GM18508 (cell line): ENCODE results near the gene ANTXR1.

Source experiments
- ATAC-seq: cut with Tn5 transposase; IDR thresholded peaks from one replicate; pipeline ENCODE4 v1.9.1; 2021; ENCODE audit warnings: moderate number of reproducible peaks; ENCODE audit not compliant: insufficient read depth, unreplicated experiment

ANTXR1 gene

DNA sequence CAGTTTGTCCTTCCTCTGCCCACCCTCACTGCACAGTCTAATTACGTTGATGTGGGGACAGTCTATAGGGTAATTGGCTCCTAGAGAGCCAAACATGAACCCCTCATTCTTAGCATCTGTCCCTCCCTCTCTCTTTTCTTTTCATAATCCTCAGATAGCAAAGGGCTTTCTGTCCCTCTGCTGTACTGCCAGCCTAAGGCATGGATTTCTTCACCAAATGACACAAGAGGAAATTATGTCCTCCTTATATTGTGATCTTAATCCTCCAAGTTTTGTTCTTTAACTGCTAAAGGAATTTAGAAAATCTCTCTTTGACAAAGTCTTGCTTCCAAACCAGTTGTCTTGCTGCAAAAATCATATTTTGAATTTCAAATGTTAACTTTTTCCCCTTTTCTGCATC is 18.5 kb downstream of the ANTXR1 start:
- ATAC-seq = no peak

DNA sequence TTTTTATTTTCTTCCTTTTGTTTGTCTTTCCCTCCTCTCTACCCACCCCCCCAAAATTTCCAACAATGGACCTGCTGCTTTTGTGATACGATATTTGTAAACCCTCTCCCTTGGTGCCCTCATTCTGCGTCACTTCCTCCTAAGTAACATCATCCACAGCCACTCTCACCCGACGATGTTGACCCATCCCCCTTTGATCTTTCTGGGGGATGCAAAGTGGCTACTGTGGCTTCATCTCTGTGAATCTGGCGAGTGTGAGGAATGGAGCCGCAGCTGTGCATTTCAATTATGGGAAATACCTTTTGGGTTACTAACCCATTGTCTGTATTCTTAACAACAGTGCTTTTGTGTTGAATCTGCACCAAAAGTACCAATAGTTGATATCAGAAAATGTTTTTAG is 19.4 kb downstream of the ANTXR1 start:
- ATAC-seq = no peak

DNA sequence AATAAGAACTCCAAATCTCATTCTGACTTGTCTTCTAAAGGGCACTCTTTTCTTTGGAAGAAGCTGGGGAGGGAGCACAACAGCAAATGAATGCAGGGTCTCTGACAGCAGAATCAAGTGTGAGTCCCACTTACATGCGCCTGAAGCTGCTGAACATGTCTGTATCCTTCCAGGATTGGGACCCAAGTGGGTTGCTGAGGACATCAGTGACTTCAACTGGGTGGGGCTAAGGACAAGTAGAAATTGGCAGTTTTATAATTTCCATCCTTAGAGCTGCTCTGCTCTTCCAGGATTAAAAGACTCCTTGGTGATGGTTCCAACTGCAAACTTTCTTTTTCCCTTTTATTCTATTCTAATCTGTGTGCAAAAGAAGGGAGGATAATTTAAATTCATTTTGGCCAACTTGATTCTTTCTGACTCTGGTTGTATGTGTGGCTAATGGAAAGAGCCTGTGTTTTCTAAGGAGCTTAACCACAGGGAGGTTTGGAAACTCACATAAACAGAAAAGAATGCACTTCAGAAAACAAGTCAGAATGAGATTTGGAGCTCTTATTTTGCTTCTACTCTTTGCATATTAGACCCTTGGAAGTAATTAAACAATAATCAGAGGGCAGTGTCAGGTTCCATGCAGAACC is 20.6 kb downstream of the ANTXR1 start:
- no peak for ATAC-seq

DNA sequence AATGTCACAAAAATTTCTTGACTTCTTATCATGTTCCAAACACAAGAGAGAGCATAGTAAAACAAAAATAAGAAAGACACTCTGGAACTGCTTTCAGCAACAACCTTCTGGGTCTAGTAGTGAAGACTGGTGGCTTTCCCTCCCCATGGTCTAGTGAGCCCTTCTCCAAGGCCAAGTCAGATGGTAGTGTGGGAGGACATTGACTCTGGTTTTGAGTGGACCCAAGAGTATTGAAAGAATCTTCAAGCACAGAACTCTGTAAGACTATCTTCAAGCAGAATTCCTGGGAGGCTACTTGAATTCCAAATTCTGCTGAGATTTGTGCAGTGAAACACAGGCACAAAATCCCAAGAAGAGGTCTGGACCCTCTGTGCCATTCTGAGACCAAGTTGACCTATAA is 21.1 kb downstream of the ANTXR1 start:
- no peak for ATAC-seq

DNA sequence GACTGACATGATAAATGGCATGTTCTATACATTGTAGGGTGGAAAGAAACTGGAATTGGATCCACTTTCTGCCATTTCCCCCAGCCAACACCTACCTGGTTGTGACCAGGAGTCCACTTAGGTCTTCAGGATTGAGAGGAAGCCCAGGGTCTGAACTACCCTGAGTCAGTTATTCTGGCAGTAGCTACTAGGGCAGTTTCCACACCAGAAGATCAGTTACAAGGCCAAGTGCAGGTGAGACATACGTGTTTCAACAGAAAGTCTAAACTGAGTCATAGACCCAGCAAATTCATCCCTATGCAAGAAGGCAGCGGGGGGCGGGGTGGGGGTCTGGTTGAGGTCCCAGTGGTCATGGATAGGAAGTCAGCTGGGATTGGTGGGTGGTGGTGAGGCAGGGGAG is 21.9 kb downstream of the ANTXR1 start:
- no peak for ATAC-seq

DNA sequence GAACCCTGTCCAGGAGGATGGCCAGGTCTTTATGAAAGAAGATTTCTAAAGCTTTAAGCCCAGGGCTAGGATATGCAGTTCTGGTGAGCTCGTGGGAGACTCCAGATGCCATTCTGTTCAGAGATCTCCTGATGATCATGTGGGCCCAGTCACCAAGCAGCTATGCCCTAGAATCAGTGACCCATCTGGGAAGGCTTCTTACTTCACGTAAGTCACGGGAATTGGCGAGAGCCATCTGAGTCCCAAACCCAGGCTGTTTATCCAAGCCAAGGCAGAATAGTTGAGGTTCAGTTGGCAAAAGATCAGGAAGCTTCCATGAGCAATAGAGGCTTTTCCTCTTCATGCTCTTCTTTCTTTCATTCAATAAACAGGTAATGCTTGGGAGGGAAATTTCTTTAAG is 23.9 kb downstream of the ANTXR1 start:
- no peak for ATAC-seq

DNA sequence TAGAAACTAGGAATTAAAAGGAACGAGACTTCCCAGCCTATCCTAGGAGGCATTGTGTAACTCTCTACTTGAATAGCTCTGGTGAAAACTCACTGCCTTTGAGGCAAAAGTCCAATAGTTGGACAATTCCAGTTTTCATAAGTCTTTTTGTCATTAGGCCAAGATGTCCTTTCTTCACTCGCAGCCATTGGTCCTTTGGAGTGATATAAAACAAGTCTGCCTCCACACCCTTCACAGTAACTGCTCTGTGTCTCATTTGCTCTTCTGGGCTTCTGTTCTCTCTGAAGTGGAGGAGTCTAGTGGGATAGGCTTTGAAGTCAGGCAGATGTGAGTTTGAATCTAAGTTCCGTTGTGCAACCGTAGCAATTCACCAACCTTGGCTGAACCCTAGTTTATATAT is 28.2 kb downstream of the ANTXR1 start:
- no peak for ATAC-seq

DNA sequence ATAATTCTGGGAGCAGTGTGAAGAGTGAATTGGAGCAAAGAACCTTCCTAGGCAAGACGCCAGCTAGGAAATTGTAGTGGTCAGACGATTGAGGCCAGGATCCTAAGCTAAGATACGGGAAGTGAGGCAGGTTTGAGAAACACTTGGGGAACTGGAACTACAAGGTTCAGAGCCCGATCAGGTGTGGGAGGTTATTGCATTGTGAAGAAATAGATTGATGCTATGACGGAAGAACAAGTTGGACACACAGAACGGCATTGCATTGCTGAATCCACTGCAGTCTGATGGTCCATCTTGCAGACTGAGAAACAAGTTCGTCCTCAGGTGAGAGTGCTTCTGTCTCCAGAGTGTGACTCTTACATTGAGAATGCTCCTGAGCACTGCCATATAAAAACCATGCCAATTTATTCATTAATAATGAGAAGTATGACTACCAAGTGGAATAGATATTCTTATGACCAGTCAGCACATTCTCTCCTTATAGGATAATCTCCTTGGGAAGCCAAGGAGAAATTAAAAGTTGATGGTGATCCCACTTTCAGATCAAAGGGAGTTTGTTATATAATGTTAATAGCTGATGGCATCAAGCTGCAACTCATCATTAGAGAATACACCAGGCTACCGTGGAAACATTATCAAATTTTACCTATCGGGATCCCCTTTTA is 30.9 kb downstream of the ANTXR1 start:
- ATAC-seq = no peak

DNA sequence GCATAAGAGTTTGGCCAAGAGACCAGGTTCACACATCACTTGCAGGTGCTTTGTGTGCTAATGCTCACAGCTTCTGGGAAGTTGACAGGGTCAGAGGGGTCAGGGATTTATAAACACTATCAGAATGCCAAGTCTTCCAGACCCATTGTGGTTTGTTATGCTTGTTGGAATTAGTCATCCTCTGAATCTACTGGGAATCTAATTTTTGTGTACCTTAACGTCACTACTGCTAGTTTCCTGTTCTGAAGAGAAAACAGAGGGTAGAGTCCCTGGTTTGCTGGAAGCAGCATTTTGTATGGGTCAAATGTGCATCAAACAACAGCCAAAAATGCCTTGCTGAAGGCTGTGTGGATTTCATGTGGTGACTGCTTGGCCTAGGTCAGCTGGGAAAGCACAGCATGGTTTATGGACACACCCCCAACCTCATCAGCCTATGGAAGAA is 33.3 kb downstream of the ANTXR1 start:
- no peak for ATAC-seq

DNA sequence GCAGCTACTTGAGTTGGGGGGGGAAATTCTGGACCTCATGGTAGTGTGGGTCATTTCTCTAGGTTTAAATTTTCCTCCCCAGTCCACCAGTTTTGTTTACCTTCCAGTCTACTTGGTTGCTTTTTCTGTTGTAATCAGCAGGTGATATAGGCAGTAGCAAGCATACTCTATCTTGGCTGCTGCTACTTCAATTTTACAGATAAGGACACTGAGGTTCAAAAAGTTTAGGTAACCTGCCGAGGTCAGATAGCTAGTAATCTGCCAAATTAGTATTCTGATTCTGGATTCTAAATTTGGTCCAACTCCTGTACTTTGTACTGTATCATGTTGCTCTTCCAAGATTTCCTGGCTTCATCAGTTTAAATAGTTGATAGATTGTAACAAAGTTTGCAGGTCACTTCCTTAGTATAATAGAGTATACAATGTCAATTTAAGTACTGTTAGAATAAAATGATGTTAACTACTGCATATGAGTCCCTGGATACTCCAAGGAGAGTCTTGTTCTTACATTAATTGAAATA is 34.7 kb downstream of the ANTXR1 start:
- no peak for ATAC-seq

DNA sequence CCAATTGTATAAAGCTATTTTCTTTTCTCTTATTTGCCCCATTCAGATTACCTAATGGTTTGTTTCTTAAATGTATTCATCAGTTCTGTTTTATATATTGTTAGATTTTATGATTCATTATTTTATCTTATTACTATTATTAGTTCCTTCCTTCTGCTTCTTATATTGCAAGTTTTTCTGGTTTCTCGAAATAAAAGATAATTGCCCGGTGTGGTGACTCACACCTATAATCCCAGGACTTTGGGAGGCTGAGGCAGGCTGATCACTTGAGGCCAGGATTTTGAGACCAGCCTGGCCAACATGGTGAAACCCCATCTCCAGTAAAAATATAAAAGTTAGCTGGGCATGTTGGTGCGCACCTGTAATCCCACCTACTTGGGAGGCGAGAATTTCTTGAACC is 37.8 kb downstream of the ANTXR1 start:
- no peak for ATAC-seq

DNA sequence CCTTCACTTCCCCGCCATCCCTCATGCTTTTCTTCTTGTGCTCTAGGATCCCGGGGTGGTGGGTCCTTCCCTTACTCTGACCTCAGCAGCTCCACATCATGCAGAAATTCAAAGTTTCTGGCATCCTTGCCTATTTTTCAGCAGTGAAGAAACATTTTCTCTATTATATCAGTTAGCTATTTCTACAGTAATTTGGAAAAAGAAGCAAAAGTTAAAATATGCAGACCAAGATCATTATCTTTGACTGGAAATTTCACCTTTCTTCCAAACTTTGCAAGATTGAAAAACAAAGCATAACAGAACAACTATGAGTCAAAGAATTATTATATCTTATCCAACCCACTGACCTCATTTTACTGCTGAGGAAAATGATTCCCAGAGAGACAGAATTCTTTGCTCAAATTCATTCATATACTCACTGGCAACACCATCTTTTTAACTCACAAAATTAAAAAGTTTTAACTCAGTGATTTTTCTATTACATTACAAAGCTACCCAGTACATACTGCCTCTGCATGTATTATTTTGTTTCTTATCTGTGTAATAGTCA is 40.5 kb downstream of the ANTXR1 start:
- no peak for ATAC-seq

DNA sequence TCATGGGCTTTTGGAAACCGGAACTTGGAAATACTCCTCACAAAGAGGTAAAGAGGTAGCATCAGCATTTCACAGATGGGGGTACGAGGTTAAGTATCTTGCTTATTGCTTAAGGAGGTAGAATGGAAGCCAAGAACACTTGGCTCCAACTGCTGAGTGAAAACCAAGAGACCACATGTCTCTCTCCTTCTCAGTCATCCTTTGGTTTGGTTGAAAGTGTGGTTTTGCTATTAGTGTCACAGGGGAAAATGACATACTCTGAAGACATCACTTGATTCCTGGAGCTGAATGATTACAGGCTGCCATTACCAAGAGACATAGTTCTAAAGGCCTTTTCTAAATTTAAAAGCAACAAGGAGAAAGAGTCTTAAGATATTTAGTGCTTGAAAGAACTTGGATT is 41.5 kb downstream of the ANTXR1 start:
- peak; percentile 68 for ATAC-seq

DNA sequence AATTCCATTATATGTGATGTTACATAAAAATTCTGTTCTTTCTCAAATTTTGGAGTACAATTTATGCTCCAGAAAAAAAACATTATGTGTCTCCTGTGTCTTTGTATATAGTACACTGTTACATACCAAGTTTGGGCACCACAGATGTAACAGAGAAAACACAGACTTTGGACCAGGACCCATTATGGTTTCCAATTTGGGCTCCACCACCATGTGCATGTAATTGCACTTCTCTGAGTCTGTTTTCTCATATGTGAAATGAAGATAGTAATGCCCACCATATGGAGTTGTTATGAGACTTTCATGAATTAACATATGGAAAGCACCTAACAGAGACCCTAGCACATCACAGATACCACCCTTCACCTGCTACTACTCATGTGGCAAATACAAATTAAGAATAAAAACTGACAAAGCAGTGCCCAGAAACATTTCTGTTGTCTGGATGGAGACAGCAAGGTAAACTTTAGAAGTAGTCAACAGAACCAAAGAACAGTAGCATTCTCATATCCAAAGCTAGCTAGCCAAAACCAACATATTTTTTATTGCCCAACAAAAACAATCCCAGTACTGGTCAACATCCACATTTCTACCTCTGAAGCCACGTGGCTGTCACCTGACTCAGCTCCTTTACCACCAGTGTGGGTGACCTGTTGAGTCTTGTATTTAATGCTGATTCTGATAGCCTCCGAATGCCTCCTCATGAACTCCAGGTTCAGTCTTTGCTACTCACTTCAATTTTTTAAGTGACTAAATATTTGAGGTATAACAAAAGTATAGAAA is 42.9 kb downstream of the ANTXR1 start:
- ATAC-seq = no peak

DNA sequence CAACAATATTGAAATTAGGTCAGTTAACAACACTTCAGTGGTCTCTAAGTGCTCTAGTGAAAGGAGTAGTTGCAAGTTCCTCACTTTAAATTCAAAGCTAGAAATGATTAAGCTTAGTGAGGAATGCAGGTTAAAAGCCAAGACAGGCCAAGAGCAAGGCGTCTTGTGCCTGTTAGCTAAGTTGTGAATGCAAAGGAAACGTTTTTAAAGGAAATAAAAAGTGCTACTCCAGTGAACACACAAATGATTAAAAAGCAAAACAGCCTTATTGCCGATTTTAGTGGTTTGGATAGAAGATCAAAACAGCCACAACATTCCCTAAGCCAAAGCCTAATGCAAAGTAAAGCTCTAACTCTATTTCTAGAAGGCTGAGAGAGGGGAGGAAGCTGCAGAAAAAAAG is 44.7 kb downstream of the ANTXR1 start:
- ATAC-seq = no peak

DNA sequence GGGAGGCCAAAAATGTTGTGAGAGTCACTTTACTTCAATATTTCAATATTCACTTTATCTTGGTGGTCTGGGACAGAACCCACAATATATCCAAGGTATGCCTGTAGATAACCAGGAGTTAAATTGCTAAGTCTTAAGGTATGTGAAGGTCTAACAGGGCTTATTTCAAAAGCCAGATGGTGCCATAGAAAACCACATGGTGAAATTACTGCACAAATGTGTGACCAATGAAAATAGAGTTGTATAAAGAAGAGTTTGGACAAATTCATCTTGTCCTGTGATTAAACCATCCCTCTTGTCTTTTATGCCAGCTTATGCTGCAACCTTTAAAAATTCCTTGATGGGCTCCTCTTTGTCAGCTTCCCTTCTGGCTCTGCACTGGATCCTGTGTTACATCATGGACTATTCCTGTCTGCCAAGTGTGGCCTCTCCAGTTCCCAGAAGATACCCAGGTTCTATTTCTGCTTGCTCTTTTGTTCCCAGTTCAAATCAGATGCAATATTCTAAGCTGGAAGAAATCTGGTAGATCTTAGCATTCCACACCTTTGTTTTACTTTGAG is 46.8 kb downstream of the ANTXR1 start:
- no peak for ATAC-seq

DNA sequence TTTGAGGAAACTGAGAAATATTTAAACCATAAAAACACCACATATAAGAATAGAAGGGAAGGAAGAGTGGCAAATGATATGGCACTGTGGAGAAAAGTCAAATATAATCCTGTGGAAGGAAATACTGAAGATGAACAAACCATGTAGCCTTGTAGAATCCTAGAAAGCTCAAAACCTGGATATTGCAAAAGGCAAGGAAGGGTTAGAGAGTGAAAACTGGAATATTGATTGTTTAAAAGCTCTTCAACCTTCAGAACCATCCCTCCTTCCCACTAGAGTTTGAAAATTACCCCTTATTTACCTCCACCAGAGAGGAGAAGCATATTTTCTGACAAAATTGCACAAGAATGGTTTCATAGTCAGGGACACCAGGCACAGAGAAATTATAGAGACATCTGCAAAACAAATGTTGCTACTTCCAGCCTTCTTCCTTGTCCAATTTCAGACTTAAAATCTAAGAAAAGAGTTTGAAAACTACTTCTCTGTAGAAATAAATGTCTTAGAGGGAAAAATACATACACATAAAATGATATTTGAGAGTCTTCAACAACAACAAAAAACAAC is 48.0 kb downstream of the ANTXR1 start:
- ATAC-seq = no peak

DNA sequence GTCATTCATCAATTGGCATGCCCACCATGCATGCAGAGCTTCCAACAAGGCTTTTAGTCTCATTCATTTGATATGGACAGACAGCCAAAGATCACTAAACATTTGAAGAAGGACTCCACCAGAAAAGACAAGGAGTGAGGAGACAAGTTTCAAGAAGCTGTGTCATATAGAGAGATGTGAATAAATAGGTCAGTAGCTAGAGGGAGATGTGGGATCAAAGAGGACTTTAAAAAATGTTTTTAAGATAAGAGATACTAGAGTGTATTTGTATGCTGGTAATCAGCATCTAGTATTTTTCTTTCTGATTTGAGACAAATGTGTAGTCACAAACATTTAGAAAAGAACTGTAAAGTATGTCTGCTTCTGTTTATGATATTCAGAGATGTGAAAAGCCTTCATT is 48.5 kb downstream of the ANTXR1 start:
- no peak for ATAC-seq

DNA sequence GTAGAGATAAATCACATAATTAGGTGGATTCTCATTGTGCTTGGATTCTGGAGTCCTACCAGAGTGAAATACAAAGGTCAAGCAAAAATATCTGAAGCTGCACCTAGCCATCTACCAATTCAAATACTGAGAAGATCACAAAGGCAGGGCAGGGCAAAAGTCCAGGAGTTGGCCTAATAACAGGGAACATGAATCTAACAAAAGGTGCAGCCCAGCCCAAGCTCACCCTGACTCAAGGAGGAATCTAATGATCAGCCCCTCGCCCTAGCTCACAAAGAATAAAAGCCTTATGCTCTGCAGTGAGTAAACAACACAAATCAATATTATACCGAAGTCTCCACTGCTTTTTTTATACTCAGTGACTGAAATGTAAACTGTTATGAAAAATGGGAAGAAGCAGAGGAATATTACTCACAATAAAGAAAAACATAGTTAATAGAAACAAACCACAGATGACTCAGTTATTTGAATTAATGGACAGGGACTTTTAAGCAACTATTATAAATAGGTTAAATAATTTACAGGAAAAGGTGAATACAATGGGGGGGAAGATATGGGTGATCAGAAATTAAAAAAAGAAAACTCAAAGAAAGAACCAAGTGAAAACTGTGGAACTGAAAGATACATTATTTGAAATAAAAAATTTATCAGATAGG is 49.5 kb downstream of the ANTXR1 start:
- no peak for ATAC-seq
